GM12872 (cell line): Measurements from ENCODE around the gene STEAP4.

Experiments
- TF ChIP-seq, protein P1 (sequence below): IDR thresholded peaks from 3 replicates; pipeline ENCODE4 v1.5.1; 2011; ENCODE audit warnings: low read depth, mild to moderate bottlenecking, low read length, moderate library complexity; ENCODE audit not compliant: insufficient read depth

Gene STEAP4

GRCh38 chr7:88344271-88344670 lies 37.6 kb upstream of the STEAP4 start:
- TF ChIP-seq, protein P1, sequence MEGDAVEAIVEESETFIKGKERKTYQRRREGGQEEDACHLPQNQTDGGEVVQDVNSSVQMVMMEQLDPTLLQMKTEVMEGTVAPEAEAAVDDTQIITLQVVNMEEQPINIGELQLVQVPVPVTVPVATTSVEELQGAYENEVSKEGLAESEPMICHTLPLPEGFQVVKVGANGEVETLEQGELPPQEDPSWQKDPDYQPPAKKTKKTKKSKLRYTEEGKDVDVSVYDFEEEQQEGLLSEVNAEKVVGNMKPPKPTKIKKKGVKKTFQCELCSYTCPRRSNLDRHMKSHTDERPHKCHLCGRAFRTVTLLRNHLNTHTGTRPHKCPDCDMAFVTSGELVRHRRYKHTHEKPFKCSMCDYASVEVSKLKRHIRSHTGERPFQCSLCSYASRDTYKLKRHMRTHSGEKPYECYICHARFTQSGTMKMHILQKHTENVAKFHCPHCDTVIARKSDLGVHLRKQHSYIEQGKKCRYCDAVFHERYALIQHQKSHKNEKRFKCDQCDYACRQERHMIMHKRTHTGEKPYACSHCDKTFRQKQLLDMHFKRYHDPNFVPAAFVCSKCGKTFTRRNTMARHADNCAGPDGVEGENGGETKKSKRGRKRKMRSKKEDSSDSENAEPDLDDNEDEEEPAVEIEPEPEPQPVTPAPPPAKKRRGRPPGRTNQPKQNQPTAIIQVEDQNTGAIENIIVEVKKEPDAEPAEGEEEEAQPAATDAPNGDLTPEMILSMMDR: no peak

- TF ChIP-seq, protein P1: no peak
These were observed 32.7 kb upstream of the STEAP4 start for GRCh38 chr7:88339195-88339922.

GRCh38 chr7:88338503-88338902 lies 31.8 kb upstream of the STEAP4 start:
- TF ChIP-seq, protein P1: no peak

DNA sequence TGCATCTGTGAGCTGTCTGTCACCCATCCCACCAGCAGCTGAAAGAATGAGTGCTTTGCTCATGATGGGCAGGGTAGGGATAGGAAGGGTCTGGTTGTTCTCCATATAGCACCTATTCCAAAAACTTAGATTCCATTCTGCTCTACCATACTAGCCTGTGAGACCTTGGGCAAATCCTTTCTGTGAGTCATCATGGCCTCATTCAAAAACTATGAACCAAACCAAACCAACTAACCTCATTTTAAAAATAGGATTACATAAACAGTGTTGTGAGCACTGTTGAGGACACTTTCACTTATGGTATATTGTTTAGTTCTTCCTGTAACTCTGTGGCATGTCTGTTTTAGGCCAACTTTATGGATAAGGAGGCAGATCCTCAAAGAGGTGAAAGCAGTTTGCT lies 30.9 kb upstream of the STEAP4 start:
- TF ChIP-seq, protein P1: no peak

GRCh38 chr7:88331322-88331721 lies 24.6 kb upstream of the STEAP4 start:
- TF ChIP-seq, protein P1: no peak

GRCh38 chr7:88329532-88330463 lies 23.1 kb upstream of the STEAP4 start:
- TF ChIP-seq, protein P1: no peak

- TF ChIP-seq, protein P1: no peak
These were observed 22.1 kb upstream of the STEAP4 start for GRCh38 chr7:88328787-88329186.
